ENCODE measurements around the gene PDE4D. TPM values are rescaled to one million over a fixed set of nuclear protein-coding genes. Genes with fewer than 3 reads are reported as not detected.
A peak's percentile ranks its signal among the peaks of the same experiment; 100 is the strongest.
"Not testable (repeated sequence)": the region's sequence is repeated elsewhere in the genome, so short reads cannot be mapped to it uniquely, and the experiment has no call there.

Gene PDE4D
- total RNA-seq, 1 experiment from 2014 or later = 1.0 TPM

DNA sequence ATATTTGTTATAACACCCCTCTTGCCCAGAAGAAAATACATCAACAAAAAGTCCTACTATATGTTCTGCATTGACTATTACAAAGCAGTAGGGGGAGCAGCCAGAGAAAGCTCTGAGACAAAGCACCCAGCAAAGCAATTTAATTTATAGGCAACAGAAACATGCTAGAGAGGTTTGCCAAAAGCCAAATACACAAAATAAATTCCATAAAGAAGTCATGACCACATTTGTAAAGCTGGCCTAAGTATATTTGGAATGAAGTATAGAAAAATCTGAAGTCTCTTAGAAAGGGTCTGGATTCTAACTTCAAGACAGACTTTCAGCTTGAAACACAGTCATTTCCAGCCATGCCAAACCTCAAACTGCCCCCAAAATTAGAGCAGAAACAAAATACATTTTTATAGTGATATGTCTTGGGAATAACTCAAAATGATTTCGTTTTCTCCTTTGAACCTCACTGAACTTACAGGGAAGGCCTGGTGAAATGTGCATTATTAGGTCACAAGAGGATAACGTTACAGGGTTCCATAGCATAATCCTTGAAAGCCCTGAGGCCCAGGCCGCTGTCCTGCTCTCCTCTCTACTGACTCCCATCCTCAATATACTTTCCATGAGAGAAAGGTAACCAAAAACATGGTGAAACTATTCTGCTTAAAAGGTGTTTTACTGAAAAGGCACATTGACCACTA lies 858.9 kb downstream of the PDE4D start:
- peak; percentile 23 for DNase-seq (ENCODE audit: low read depth)

DNA sequence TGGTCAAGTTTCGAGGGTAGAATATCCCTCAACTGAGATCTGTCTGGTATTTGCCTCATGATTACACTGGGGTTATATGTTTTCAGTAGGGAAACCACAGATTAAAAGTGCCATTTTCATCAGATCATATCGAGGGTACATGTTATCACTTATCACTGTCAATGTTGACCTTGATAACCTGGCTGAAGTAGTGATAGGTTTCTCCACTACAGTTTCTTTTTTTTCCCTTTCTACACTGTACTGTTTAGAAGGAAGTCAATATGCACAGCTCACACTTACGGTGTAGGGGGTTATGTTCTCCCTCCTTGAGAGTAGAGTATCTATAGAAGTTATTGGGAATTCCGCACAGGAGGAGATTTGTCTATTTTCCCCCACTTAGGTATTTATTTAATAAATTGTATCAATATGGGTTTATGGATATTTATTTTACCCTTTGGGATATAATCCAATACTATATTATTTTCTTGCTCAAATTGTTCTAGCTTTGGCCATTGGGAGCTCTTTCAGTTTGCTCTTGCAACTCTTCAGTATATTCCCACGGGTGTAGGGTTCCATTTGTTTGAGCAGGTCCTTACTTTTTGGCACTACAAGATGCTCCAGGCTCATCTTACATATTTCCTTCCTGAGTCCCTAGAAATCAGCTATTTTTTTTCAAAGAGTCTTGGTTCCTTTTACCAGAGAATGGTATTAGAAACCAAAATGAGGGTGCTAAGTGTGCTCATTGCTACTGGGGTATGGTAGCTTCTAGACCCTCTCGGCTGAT lies 866.2 kb downstream of the PDE4D start:
- DNase-seq (ENCODE audit: low read depth) = peak; percentile 26

DNA sequence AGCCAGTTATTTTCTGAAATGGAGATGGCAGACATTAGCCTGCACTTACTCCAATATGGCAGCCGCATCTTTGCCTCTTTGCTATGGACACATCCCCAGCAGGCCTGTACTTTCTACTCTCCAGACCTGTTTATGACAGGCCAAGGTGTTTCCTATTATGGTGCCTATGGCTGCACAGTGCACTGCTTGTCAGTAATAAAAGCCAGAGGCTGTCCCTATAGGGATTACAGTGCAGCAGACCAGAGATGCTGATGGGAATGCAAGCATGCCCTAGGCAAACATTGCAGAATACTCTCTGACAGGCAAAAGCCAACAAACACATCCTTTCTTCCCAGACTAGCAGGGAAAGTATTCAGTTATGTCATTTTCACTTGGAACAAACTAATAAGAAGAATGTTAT lies 867.8 kb downstream of the PDE4D start:
- DNase-seq (ENCODE audit: low read depth) = no peak

DNA sequence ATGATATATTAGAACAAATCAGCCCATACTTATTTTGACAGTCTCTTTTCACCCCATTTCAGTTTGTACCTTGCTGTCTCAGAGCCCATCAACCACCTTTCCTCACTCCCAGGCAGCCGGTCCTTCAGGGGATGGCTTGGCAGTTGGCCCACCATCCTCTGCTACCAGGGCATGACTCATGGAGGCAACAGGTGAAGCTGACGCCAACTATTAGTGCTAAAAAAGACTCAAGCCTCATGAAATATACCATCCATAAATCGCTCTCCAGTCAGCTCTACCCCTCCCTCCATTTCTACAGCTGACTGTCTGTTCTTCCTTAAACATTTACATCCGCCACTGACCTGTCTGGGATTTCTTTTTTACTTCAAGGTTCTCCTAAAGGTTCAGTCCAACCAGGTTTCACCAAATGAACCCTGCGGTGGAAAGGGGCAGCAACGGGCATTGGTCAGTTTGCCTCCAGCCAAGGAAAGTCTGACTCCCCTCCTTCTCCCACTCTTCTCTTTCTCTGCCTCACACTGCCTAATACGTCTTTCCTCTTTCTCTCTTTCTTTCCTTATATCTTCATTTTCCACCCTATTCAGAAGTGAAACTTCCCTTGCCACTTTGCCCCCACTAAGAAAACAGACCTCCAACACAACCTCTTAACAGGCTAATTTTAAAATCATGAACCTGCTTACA lies 871.5 kb downstream of the PDE4D start:
- DNase-seq (ENCODE audit: low read depth) = peak; percentile 17

DNA sequence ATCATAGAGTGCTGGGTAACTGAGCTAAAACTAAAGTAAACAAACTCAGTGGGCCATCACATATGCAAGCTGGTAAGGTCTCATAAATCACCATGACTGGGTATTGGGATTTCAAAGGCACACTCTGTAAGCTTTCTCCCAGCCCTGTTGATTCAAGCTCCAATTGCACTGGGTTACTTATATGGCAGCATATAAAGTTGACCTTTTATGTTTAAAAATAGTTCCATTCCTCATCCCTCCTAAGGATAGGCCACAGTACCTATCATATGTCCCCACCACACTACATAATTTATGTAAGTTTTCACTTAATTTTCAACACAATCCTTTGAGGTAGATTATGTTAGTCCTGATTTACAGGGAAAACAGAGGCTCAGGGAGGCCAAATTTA lies 872.2 kb downstream of the PDE4D start:
- no peak for DNase-seq (ENCODE audit: low read depth)

DNA sequence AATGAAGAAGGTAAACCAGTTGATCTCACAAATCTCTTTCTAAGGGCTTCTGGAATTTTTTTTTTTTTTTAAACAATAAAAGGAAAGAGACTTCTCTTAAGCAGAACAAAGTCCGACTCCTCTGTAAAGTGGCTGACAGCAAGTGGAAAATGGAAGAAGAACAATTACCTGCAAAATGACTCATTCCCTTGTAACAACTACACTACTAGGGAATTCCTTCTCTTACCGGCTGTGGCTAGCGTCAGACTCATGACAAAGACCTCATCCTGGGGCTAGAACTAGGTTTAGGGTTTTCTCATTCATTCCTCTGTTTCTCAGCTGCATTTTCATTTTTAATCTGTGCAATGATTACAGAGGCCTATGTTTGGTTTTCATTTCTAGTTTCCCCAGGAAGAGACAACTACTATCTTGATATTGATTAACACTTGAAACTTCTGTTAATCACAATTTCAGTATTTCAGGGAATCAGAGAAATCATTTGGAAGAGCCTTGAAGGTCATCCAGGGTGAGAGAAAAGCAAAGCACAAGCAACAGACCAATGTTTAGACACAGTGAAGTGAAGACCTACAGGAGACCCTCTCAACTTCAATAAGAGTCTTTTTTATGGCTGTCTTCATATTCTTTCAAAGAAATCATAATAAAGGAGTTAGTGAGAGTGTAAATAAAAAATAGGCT lies 872.8 kb downstream of the PDE4D start:
- peak; percentile 61 for DNase-seq (ENCODE audit: low read depth)

DNA sequence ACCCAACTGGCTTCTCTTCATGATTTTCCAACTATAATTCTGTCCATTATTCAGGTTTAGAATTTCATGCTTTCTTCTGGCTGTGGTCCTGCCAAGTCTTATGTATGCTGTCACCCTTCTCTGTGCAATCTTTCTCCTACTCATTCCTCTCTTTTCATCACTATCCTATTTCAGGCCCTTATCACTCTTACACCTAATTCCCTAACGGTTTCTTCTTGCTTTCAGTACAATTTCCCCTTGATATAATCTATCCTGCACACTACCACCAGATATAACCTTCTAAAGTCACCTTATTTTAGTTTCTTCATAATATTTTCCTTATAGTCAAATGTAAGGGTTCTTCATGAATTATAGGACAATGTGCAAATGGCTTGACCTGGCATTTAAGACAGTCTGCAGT lies 874.4 kb downstream of the PDE4D start:
- no peak for DNase-seq (ENCODE audit: low read depth)

DNA sequence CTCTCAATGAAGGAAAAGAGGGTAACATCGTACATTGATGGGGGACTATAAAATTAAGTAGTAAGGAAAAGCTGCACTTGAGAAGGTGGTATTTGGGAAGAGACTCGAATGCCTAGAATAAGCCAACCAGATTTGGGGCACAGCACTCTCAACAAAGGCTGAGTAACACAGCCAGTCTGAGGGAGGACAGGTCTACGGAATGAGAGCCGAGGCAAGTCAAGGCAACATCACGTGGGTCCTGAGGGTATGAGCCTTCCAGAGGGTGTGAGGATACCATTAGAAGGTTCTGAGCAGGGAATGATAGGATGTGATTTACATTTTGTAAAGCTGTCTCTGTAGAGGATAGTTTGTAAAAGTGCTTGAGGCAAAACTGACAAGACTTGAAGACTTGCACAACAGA lies 876.6 kb downstream of the PDE4D start:
- DNase-seq (ENCODE audit: low read depth) = no peak

DNA sequence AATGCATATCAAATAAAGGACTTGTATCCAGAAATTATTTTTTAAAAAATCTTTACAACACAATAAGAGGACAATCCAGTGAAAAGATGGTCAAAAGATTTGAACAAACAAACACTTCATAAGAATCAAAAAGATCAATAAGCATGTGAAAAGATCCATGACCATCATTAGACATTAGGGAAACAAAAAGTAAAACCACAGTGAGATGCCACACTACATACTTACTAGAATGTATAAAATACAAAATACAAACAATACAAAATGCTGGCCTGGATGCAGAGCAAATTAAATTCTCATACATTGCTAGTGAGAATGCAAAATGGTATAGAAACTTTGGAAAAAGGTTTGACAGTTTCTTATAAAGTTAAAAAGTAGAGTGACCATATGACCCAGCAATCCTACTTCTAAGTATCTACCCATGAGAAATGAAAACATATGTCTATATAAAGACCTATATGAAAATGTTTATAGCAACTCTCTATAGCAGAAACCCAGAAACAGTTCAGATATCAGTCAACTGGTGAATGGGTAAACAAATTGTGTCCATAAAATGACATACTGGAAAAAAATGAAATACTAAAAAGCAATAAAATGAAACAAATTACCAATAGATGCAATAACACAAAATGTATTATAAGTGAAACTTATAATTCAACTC lies 884.6 kb downstream of the PDE4D start:
- no peak for DNase-seq (ENCODE audit: low read depth)

DNA sequence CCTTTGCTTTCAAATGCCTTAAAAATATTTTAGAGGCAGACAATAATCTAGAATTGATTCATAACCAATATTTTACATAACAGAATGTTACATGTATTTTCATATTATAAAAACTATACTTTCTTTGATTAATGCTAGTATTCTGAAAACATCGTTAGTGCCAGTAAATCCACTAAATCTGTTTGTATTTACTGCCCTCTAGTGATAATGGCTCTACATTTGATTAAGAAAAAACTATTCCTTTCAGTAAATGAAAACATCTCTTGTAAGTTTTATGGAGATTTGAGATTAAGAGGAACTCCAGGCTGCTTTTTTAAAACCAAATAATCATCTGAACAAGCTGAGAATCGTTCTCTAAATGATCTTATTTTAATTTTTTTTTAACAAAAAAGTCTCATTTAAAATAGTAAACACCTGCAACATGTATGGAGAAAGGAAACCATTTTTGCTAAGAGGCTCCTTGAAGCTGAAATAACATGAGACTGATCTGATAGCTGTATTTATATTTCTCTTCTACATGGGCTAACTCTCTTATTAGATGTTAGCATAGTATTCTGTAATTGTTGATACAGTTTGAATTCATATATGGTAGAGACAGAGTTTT lies 886.0 kb downstream of the PDE4D start:
- peak; percentile 7 for DNase-seq (ENCODE audit: low read depth)

DNA sequence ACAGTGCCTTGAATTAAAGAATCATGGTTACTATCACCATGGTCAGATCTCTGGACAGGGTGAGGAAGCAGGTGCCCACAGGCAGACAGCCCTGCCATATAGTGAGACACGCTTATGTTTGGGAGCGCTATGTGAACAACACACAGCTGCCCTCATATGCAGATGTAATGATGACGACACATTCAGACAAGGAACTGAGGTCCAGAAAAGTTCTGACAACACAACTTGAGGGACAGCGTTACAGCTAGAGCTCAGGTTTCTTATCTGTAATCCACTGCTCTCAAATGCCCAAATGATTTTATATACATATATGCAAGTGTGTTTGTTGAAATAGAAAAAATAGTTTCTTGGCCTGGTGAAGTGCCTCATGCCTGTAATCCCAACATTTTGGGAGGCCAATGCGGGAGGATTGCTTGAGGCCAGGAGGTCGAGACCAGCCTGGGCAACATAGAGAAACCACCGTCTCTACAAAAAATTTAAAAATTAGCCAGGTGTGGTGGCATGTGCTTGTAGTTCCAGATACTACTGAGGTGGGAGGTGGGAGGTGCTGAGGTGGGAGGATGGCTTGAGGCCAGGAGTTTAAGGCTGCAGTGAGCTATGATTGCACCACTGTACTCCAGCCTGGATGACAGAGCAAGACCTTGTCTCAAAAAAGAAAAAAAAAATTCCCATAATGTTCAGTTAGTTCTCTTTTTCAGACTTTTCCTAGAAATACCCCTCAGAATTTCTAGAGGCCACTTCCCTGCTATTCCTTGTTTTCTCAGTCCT lies 887.4 kb downstream of the PDE4D start:
- no peak for DNase-seq (ENCODE audit: low read depth)

DNA sequence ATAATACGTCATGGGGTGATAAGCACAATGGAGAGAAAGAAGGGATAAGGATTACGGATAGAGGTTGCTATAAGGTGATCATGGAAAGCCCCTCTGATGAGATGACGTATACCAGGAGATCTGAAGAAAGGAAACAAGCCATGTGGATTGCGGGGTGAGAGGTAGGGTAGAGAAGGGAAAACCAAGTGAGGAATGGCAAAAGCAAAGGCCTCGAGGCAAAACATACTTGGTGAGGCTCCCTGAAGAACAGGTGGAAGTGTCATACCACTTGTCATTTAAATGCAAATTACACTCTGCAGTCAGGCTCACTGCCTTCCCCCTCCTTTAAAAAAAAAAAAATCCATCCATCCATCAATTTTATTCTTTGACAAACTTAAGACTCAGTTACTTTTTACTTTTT lies 889.9 kb downstream of the PDE4D start:
- no peak for DNase-seq (ENCODE audit: low read depth)

DNA sequence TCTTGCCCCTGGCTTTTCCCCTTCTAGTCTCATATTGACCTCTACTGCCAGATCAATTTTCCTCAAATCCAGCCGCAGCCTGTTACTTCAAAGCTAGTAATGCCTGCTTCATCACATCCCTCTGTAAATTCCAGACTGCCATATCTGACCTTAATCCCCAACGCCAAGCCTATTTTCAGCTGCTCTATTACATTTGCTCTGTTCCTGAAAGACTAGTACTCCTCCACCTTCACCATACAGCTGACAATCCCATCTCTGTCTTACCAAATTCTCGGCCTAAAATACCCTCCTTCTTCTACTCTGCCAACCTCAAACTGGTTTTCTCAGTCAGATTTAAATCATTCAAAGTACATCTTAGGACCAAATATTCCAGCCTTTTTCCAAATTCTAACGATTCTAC lies 890.4 kb downstream of the PDE4D start:
- no peak for DNase-seq (ENCODE audit: low read depth)

DNA sequence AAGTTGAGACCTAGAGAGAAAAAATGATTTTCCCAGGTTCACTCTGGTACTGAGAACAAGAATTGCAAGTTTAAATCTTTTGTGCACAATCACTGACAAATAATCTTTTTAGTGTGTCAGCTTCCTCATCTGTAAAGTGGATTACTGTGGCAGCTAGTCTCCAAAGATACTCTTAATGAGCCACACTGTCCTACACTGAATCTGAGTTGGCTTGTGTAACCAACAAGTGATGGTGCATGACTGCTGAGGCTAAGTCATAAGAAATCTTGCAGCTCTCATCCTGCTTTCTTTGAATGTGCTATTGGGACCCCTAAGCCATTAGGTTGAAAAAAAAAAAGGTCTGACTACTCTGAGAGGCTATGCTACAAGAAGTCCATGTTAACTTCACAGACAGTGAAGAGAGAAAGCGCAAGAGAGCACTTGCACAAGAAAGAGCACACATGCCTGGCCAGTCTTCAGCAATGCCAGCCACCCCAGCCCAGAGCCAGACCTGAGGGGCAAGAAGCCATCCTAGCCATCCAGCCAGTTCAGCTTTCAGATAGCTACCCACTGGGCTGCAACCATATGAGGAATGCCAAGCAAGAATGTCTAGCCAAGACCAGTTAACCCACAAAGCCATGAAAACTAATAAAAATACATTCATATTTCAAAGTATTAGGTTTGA lies 891.2 kb downstream of the PDE4D start:
- no peak for DNase-seq (ENCODE audit: low read depth)

DNA sequence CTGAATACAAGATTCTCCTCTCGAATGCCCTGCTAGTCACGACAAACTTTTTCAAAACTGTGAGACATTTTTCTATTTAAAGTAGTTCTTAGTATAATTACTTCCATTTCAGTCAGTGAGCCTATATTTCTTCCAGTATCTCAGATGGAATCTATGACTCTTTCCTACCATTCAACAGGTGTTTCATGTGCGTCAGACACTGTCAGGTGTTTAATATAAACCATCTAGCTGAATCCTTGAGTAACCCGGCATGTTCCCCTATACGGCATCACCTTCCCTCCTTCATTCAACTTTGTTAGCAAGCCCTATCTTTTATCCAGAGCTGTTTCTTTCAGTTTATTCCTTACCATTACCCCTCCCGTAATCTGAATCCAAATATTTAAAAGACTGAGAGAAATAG lies 891.8 kb downstream of the PDE4D start:
- DNase-seq (ENCODE audit: low read depth) = no peak

DNA sequence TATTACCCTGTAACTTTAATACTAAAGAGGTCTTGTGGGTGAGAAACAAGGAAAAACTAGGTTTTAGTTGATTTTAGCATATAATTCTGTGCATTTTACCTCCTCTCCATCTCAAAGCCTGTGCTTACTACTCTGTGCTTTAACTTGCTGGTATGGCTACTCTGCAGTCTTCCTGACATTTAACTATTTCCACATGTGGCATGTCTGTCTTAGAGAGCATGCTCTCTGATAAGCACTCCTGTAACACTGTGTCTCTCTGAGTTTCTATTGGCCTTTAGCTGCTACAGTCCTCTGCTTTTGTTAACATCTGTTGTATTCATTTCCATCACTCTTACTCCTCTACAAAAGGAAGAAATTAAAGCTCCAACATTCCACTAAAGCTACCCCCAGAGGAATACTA lies 892.4 kb downstream of the PDE4D start:
- no peak for DNase-seq (ENCODE audit: low read depth)

DNA sequence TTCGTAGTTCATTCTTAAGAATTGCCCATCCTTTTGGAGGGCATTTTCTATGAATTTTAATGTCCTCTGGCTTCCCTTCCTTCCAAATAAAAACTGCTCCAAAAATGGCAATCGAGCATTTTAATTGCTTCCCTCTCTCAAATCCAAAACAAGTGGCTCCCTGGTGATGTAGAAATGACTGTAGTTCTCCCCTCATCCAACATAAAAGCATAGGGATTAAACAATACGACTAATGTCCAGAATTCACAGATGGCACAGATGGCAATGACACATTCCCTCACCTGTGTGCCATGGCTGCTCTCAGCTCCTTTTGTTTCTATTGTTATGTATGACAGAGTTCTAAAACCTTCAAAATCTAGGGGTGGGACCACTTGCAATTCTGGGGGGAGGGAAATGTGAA lies 893.3 kb downstream of the PDE4D start:
- DNase-seq (ENCODE audit: low read depth) = no peak

DNA sequence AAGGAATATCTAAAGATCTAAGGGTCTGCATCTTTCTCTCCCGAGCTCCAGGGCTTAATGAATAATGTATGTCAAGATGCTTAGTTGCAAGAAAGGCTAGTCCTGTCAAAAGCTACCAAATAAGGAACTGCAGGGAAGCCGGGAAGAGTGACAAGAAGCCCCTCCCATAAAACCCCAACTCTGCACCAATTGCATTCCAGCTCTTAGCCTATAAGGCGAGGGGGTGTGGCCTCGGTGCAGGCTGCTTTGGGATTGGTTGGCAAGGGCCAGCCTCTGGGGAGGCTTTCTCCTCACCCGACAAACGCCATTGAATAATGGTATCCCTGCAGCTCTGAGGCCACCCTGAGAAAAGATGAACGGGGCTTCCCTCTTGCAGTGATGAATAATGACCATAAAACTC lies 893.7 kb downstream of the PDE4D start:
- DNase-seq (ENCODE audit: low read depth) = peak; percentile 5

DNA sequence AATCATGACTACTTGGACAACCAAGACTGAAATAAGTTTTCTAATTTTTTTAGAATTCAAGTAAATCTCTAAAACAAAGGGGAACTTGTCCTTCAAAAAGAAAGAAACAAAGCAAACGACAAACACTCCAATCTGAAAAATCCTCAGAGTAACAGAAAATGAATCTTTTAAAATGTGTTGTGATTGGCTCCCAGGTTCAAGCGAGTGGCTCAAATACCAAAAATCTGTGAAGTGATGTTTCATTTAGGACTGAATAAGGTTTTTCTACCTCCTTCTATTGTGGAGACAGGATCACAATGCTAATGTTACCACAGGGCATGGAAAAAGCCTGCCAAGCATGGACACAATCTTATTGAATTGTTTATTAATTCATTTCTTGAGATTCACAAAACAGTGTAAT lies 895.0 kb downstream of the PDE4D start:
- no peak for DNase-seq (ENCODE audit: low read depth)

DNA sequence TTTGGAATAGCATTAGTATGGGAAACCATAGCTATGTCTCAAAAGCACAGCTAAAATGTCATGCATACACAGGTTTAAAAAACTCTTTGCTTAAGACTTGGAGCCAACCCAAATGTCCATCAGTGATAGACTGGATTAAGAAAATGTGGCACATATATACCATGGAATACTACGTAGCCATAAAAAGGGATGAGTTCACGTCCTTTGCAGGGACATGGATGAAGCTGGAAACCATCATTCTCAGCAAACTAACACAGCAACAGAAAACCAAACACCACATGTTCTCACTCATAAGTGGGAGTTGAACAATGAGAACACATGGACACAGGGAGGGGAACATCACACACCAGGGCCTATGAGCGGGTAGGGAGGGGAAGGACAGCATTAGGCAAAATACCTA lies 897.7 kb downstream of the PDE4D start:
- DNase-seq (ENCODE audit: low read depth) = not testable (repeated sequence)

Data from HT1080 (cell line).